ENCODE data around the gene CDKL2.
"Not testable (repeated sequence)": the region's sequence is repeated elsewhere in the genome, so short reads cannot be mapped to it uniquely, and the experiment has no call there.

The CDKL2 gene

GRCh38 chr4:75564023-75564422 is 66.3 kb downstream of the CDKL2 start:
- H4K20me1 ChIP-seq = no peaks in the 10 kb centered on the region
- no peak overlapping the region for H3K4me2 ChIP-seq
- no peak overlapping the region for H3K9ac ChIP-seq
- no peaks in the 10 kb centered on the region for H3K36me3 ChIP-seq
- no peak overlapping the region for H3K4me3 ChIP-seq
- TF ChIP-seq Cebpa-rat (IDR thresholded peaks at IDR 0.05) = no peak
- no peaks in the 10 kb centered on the region for H3K27me3 ChIP-seq
- peaks cover 6% of the 10 kb centered on the region; the same call in 1 of the 2 replicates for H3K9me3 ChIP-seq
- H3K27ac ChIP-seq = no peak overlapping the region
- H3K4me1 ChIP-seq = no peaks in the 10 kb centered on the region

- Histone ChIP-seq H3K36me3 (no peaks in the 10 kb centered on the region), H3K4me1 (no peaks in the 10 kb centered on the region), H3K27me3 (no peaks in the 10 kb centered on the region), H3K9me3 (no peaks in the 10 kb centered on the region), H3K4me2 (no peak overlapping the region), H4K20me1 (no peaks in the 10 kb centered on the region), H3K4me3 (no peak overlapping the region), H3K9ac (no peak overlapping the region), H3K27ac (no peak overlapping the region)
- no peak for TF ChIP-seq Cebpa-rat (IDR thresholded peaks at IDR 0.05)
Measured at GRCh38 chr4:75561789-75562188, 68.5 kb downstream of the CDKL2 start.

GRCh38 chr4:75557696-75558095 is 72.6 kb downstream of the CDKL2 start:
- Histone ChIP-seq H3K9me3 (no peaks in the 10 kb centered on the region), H4K20me1 (no peaks in the 10 kb centered on the region), H3K9ac (no peak overlapping the region), H3K4me2 (no peak overlapping the region), H3K4me3 (no peak overlapping the region), H3K27me3 (no peaks in the 10 kb centered on the region), H3K36me3 (no peaks in the 10 kb centered on the region), H3K4me1 (no peaks in the 10 kb centered on the region), H3K27ac (no peak overlapping the region)
- TF ChIP-seq Cebpa-rat (IDR thresholded peaks at IDR 0.05) = no peak

- Histone ChIP-seq H3K27ac (no peak within 1 kb of the TSS), H3K4me2 (no peak within 1 kb of the TSS), H3K36me3 (no peaks in the 10 kb centered on the region), H3K4me1 (no peaks in the 10 kb centered on the region), H3K9me3 (no peaks in the 10 kb centered on the region), H3K4me3 (no peak within 1 kb of the TSS), H3K9ac (no peak within 1 kb of the TSS), H4K20me1 (no peaks in the 10 kb centered on the region), H3K27me3 (no peaks in the 10 kb centered on the region)
- no peak for TF ChIP-seq Cebpa-rat (IDR thresholded peaks at IDR 0.05)
Measured at GRCh38 chr4:75555294-75556164, 74.8 kb downstream of the CDKL2 start, which contains the start of gene ODAPH. TSS of gene ODAPH (plus strand) at chr4:75556066. CDS start at chr4:75556083, 17 bp downstream.

GRCh38 chr4:75552452-75552851 is 77.9 kb downstream of the CDKL2 start:
- no peak for TF ChIP-seq Cebpa-rat (IDR thresholded peaks at IDR 0.05)
- Histone ChIP-seq H3K4me1 (no peaks in the 10 kb centered on the region), H3K4me2 (no peak overlapping the region), H3K4me3 (no peak overlapping the region), H3K27me3 (no peaks in the 10 kb centered on the region), H3K36me3 (no peaks in the 10 kb centered on the region), H4K20me1 (no peaks in the 10 kb centered on the region), H3K9ac (no peak overlapping the region), H3K27ac (no peak overlapping the region), H3K9me3 (no peaks in the 10 kb centered on the region)

- no peak for TF ChIP-seq Cebpa-rat (IDR thresholded peaks at IDR 0.05)
- Histone ChIP-seq H3K4me3 (no peak overlapping the region), H3K36me3 (peaks cover 18% of the 10 kb centered on the region; the same call in 1 of the 2 replicates), H4K20me1 (no peaks in the 10 kb centered on the region), H3K4me2 (no peak overlapping the region), H3K27ac (no peak overlapping the region), H3K27me3 (no peaks in the 10 kb centered on the region), H3K9me3 (no peaks in the 10 kb centered on the region), H3K9ac (no peak overlapping the region), H3K4me1 (no peaks in the 10 kb centered on the region)
Measured at GRCh38 chr4:75549019-75549418, 81.3 kb downstream of the CDKL2 start.

- Histone ChIP-seq H3K9me3 (no peaks in the 10 kb centered on the region), H3K36me3 (peaks cover 18% of the 10 kb centered on the region; the same call in 1 of the 2 replicates), H3K9ac (no peak overlapping the region), H3K27ac (no peak overlapping the region), H3K4me3 (no peak overlapping the region), H4K20me1 (no peaks in the 10 kb centered on the region), H3K4me1 (no peaks in the 10 kb centered on the region), H3K27me3 (no peaks in the 10 kb centered on the region), H3K4me2 (no peak overlapping the region)
- no peak for TF ChIP-seq Cebpa-rat (IDR thresholded peaks at IDR 0.05)
Measured at GRCh38 chr4:75547647-75548387, 82.5 kb downstream of the CDKL2 start.

GRCh38 chr4:75545526-75545925 is 84.8 kb downstream of the CDKL2 start:
- H3K27ac ChIP-seq = no peak overlapping the region
- H3K9ac ChIP-seq = no peak overlapping the region
- no peaks in the 10 kb centered on the region for H3K27me3 ChIP-seq
- H3K4me2 ChIP-seq = no peak overlapping the region
- H3K4me3 ChIP-seq = no peak overlapping the region
- H3K9me3 ChIP-seq = no peaks in the 10 kb centered on the region
- no peak for TF ChIP-seq Cebpa-rat (IDR thresholded peaks at IDR 0.05)
- no peaks in the 10 kb centered on the region for H4K20me1 ChIP-seq
- peaks cover 18% of the 10 kb centered on the region; the same call in 1 of the 2 replicates for H3K36me3 ChIP-seq
- no peaks in the 10 kb centered on the region for H3K4me1 ChIP-seq

- Histone ChIP-seq H3K9ac (no peak overlapping the region), H3K4me3 (no peak overlapping the region), H3K36me3 (peaks cover 19% of the 10 kb centered on the region; the same call in 1 of the 2 replicates), H3K9me3 (no peaks in the 10 kb centered on the region), H3K27ac (no peak overlapping the region), H3K27me3 (no peaks in the 10 kb centered on the region), H3K4me2 (no peak overlapping the region), H4K20me1 (no peaks in the 10 kb centered on the region), H3K4me1 (no peaks in the 10 kb centered on the region)
- no peak for TF ChIP-seq Cebpa-rat (IDR thresholded peaks at IDR 0.05)
Measured at GRCh38 chr4:75544870-75545269, 85.5 kb downstream of the CDKL2 start.

GRCh38 chr4:75544220-75544619 is 86.1 kb downstream of the CDKL2 start:
- H3K36me3 ChIP-seq = peaks cover 25% of the 10 kb centered on the region
- H3K4me1 ChIP-seq, H3K9me3 ChIP-seq, H3K9ac ChIP-seq, H3K4me3 ChIP-seq, H3K27ac ChIP-seq, H3K27me3 ChIP-seq, H4K20me1 ChIP-seq, H3K4me2 ChIP-seq: not testable (repeated sequence)

Measured in BLaER1 (cell line).